ENCODE measurements around the gene SLC18A2. TPM values are rescaled to one million over a fixed set of nuclear protein-coding genes. Genes with fewer than 3 reads are reported as not detected.

The SLC18A2 gene
- total and polyA plus RNA-seq, 8 donors: 0.39 to 25.5 (median 1.9) TPM

DNA sequence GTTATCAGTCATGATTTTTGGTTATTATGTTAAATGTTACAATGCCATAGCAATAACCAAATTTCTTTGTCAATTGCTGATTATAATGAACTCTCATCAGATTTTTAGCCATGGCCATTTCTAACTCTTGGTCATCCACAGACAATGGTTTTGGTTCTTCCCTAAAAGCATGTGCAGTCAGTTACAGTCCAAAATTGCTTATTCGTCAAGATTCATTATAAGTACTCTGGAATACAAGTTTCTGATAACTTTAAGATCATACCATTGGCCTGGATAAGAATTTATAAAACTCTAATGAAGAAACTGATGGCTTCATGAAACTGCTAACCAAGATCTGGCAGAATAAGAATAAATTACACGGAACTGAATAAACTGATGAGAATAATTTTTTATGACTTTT lies 83.5 kb downstream of the SLC18A2 start:
- intact Hi-C loops (cut with DNase I): loop anchor here in 2 of 3 donors (10.0 kb wide), 2 partner anchors 90 to 100 kb away; no protein-coding TSS in a partner anchor
- FAIRE-seq (no peak), ATAC-seq (no peak), DNase-seq (no peak)
- Histone ChIP-seq H3K4me3 (no peak overlapping the region), H3K27me3 (no peaks in the 10 kb centered on the region), H3K27ac (no peak overlapping the region), H3K36me3 (no peaks in the 10 kb centered on the region), H3K9me3 (no peaks in the 10 kb centered on the region), H3K4me1 (no peaks in the 10 kb centered on the region)
- 93 to 98% methylated on average over 2 of the region's 2 CpGs for WGBS, 2 donors
- TF ChIP-seq, protein P1, sequence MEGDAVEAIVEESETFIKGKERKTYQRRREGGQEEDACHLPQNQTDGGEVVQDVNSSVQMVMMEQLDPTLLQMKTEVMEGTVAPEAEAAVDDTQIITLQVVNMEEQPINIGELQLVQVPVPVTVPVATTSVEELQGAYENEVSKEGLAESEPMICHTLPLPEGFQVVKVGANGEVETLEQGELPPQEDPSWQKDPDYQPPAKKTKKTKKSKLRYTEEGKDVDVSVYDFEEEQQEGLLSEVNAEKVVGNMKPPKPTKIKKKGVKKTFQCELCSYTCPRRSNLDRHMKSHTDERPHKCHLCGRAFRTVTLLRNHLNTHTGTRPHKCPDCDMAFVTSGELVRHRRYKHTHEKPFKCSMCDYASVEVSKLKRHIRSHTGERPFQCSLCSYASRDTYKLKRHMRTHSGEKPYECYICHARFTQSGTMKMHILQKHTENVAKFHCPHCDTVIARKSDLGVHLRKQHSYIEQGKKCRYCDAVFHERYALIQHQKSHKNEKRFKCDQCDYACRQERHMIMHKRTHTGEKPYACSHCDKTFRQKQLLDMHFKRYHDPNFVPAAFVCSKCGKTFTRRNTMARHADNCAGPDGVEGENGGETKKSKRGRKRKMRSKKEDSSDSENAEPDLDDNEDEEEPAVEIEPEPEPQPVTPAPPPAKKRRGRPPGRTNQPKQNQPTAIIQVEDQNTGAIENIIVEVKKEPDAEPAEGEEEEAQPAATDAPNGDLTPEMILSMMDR (IDR thresholded peaks at IDR 0.05): no peak

- TF ChIP-seq, protein P1 (IDR thresholded peaks at IDR 0.05): no peak
- intact Hi-C loops (cut with DNase I): loop anchor here in 2 of 3 donors (10.0 kb wide), 2 partner anchors 92 to 102 kb away; no protein-coding TSS in a partner anchor
- ATAC-seq (peak in 1 of 4 donors; percentile 20), FAIRE-seq (no peak), DNase-seq (no peak)
- Histone ChIP-seq H3K36me3 (no peaks in the 10 kb centered on the region), H3K27ac (no peak overlapping the region), H3K27me3 (no peaks in the 10 kb centered on the region), H3K4me3 (no peak overlapping the region), H3K4me1 (no peaks in the 10 kb centered on the region), H3K9me3 (no peaks in the 10 kb centered on the region)
These were observed 86.3 kb downstream of the SLC18A2 start for GRCh38 chr10:117327262-117327661.

Other genes with a start within 250 kb of the SLC18A2 start
- gene SHTN1, start 235.9 kb upstream of the SLC18A2 start, total RNA-seq: 10 to 100 TPM; 17.3 to 31.6 (median 24.3) TPM
- 10 to 100 TPM; 12.7 to 17.3 TPM for gene SHTN1, start 235.9 kb upstream of the SLC18A2 start, polyA plus RNA-seq
- gene VAX1, start 102.8 kb upstream of the SLC18A2 start, total RNA-seq: not detected
- not detected for gene VAX1, start 102.8 kb upstream of the SLC18A2 start, polyA plus RNA-seq
- not detected for gene KCNK18, start 43.6 kb upstream of the SLC18A2 start, total RNA-seq
- not detected for gene KCNK18, start 43.6 kb upstream of the SLC18A2 start, polyA plus RNA-seq
- 10 to 100 TPM; 29.4 to 55.9 (median 42.9) TPM for gene PDZD8, start 134.3 kb downstream of the SLC18A2 start, total RNA-seq
- 1 to 10 TPM; 4.6 to 7.6 TPM for gene PDZD8, start 134.3 kb downstream of the SLC18A2 start, polyA plus RNA-seq

Measured in pancreas (tissue), 10 donors.